Prostate gland (tissue), 2 donors: Measurements from ENCODE around the gene RNF141.

ENCODE experiments used
- CTCF ChIP-seq, 4 experiments: fragments of 200-600 bp in 2 of 4; fragments of 450-650 bp in 2 of 4; sonication (generic) in 2 of 4; IDR thresholded peaks; 1 replicate in 3 of 4; 2 replicates in 1 of 4; pipeline ENCODE4 v1.5.1; 2016 to 2019; ENCODE audit warnings: antibody characterized with exemption in 4 of 4, mild to moderate bottlenecking in 2 of 4, moderate library complexity in 2 of 4
- POLR2A ChIP-seq: fragments of 450-650 bp; IDR thresholded peaks from one replicate; pipeline ENCODE4 v1.6.1; 2016; ENCODE audit warnings: antibody characterized with exemption, mild to moderate bottlenecking

- TF ChIP-seq CTCF (IDR thresholded peaks at IDR 0.05) (no peak), POLR2A (no peak)
Observed at GRCh38 chr11:10575346-10576034, 34.5 kb upstream of the RNF141 start.
